ENCODE measurements around the gene ABCC9.

ABCC9 gene

GRCh38 chr12:21751517-21751916 lies 189.7 kb downstream of the ABCC9 start:
- FAIRE-seq (no peak), DNase-seq (ENCODE audit: insufficient read length, low spot score) (no peak)
- TF ChIP-seq CTCF (IDR thresholded peaks at IDR 0.05; ENCODE audit: insufficient read depth, missing control alignments): no peak
